Rectal smooth muscle tissue (tissue), 1 donor: Measurements from ENCODE around the gene SPPL2C.

ENCODE experiments used
- H3K27ac ChIP-seq: one replicate; pipeline ENCODE4 v1.7.0; 2013; ENCODE audit warnings: low read depth, low read length, inconsistent platforms
- H3K27me3 ChIP-seq: one replicate; pipeline ENCODE4 v1.7.0; 2013; ENCODE audit warnings: low read length; ENCODE audit not compliant: control insufficient read depth, insufficient read depth
- H3K36me3 ChIP-seq: one replicate; pipeline ENCODE4 v1.7.0; 2013; ENCODE audit warnings: low read length; ENCODE audit not compliant: control insufficient read depth, insufficient read depth
- H3K4me1 ChIP-seq: one replicate; pipeline ENCODE4 v1.7.0; 2013; ENCODE audit warnings: low read length; ENCODE audit not compliant: control insufficient read depth, insufficient read depth
- H3K4me3 ChIP-seq: one replicate; pipeline ENCODE4 v1.7.0; 2013; ENCODE audit warnings: low read length
- H3K9ac ChIP-seq: one replicate; pipeline ENCODE4 v1.7.0; 2013; ENCODE audit warnings: low read length

Gene SPPL2C

GRCh38 chr17:45876539-45876938 is 31.9 kb downstream of the SPPL2C start:
- Histone ChIP-seq H3K36me3 (no peaks in the 10 kb centered on the region), H3K4me3 (no peak overlapping the region), H3K9ac (no peak overlapping the region), H3K4me1 (no peaks in the 10 kb centered on the region), H3K27me3 (no peaks in the 10 kb centered on the region), H3K27ac (no peak overlapping the region)

GRCh38 chr17:45877467-45877866 is 32.8 kb downstream of the SPPL2C start:
- Histone ChIP-seq H3K36me3 (no peaks in the 10 kb centered on the region), H3K27ac (no peak overlapping the region), H3K4me3 (no peak overlapping the region)

GRCh38 chr17:45883063-45883462 is 38.4 kb downstream of the SPPL2C start:
- no peaks in the 10 kb centered on the region for H3K27me3 ChIP-seq
- H3K4me1 ChIP-seq = no peaks in the 10 kb centered on the region
- H3K9ac ChIP-seq = no peak overlapping the region
- no peaks in the 10 kb centered on the region for H3K36me3 ChIP-seq
- no peak overlapping the region for H3K27ac ChIP-seq
- no peak overlapping the region for H3K4me3 ChIP-seq

More at GRCh38 chr17:45877467-45877866, 32.8 kb downstream of the SPPL2C start:
- Histone ChIP-seq H3K9ac (no peak overlapping the region), H3K4me1 (no peaks in the 10 kb centered on the region), H3K27me3 (no peaks in the 10 kb centered on the region)

DNA sequence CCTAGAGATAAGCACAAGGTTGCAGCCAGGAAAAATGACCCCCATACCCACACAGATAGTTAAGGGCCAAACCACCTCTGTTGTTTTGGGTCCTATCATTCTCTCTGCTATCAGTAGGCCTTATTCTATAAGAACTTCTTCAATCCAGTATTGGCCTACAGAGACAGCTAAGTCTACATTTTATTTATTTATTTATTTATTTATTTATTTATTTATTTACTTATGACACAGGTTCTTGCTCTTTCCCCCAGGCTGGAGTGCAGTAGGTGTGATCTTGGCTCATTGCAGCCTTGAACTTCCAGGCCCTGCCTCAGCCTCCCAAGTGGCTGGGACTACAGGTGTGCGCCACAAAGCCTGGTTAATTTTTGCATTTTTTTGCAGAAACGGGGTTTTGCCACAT is 42.2 kb downstream of the SPPL2C start:
- Histone ChIP-seq H3K4me3 (no peak overlapping the region), H3K9ac (no peak overlapping the region), H3K4me1 (no peaks in the 10 kb centered on the region), H3K27me3 (no peaks in the 10 kb centered on the region), H3K27ac (no peak overlapping the region), H3K36me3 (no peaks in the 10 kb centered on the region)

DNA sequence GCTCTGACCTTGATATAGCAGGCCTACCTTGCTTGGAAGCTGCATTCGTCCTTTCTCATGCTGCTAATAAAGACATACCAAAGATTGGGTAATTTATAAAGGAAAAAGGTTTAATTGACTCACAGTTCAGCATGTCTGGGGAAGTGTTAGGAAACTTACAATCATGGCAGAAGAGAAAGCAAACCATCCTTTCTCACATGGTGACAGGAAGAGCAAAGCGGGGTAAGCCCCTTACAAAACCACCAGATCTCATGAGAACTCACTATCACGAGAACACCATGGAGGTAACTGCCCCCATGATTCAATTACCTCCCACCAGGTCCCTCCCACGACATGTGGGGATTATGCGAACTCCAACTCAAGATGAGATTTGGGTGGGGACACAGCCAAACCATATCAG is 43.7 kb downstream of the SPPL2C start:
- Histone ChIP-seq H3K27me3 (no peaks in the 10 kb centered on the region), H3K27ac (no peak overlapping the region), H3K9ac (no peak overlapping the region), H3K36me3 (no peaks in the 10 kb centered on the region), H3K4me1 (no peaks in the 10 kb centered on the region), H3K4me3 (no peak overlapping the region)

DNA sequence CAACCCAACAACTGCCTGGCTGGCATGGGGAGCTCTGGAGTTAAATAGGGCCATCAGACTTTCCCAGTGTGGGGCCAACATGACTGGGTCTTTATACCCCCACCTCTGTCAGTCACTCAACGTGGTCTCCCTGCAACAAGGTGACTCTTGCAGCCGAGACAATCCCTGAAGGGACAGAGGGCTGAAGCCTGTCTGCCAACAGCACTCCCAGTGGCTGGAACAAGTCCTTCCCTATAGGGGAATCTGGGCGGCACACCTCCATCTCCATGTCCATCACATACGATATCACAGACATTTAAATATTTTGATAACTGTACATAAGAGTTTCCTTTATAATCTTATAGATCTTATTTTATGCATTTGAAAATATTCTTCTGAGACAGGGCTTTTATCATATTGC is 44.9 kb downstream of the SPPL2C start:
- H3K4me1 ChIP-seq = no peaks in the 10 kb centered on the region
- H3K4me3 ChIP-seq = no peak overlapping the region
- no peaks in the 10 kb centered on the region for H3K27me3 ChIP-seq
- H3K36me3 ChIP-seq = no peaks in the 10 kb centered on the region
- H3K9ac ChIP-seq = no peak overlapping the region
- H3K27ac ChIP-seq = no peak overlapping the region

DNA sequence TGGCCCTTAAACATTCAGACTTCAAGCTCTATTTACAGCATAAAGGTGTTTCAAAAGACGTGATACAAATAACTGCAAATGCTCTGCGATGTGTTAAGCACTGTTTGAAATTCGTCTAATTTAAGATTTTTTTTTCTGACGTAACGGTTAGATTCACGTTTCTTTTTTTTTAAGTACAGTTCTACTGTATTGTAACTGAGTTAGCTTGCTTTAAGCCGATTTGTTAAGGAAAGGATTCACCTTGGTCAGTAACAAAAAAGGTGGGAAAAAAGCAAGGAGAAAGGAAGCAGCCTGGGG is 49.0 kb downstream of the SPPL2C start:
- Histone ChIP-seq H3K4me1 (peaks cover 2% of the 10 kb centered on the region), H3K27ac (peak overlapping the region; percentile 60), H3K4me3 (peak overlapping the region; percentile 81), H3K36me3 (no peaks in the 10 kb centered on the region), H3K27me3 (peaks cover under 1% of the 10 kb centered on the region), H3K9ac (peak overlapping the region; percentile 60)

- peak within 1 kb of the TSS; percentile 60 for H3K27ac ChIP-seq
- no peaks in the 10 kb centered on the region for H3K36me3 ChIP-seq
- H3K4me1 ChIP-seq = peaks cover 2% of the 10 kb centered on the region
- peak within 1 kb of the TSS; percentile 60 for H3K9ac ChIP-seq
- peaks cover 4% of the 10 kb centered on the region for H3K27me3 ChIP-seq
- peak within 1 kb of the TSS; percentile 81 for H3K4me3 ChIP-seq
These were observed 49.5 kb downstream of the SPPL2C start, which contains the start of gene MAPT for GRCh38 chr17:45894022-45894784. Gene MAPT, plus strand, starts transcription at chr17:45894554. Its CDS starts 67,784 bp downstream, at chr17:45962338.

- peaks cover 4% of the 10 kb centered on the region for H3K27me3 ChIP-seq
- no peaks in the 10 kb centered on the region for H3K36me3 ChIP-seq
- peak overlapping the region; percentile 81 for H3K4me3 ChIP-seq
- no peak overlapping the region for H3K9ac ChIP-seq
- H3K4me1 ChIP-seq = peaks cover 2% of the 10 kb centered on the region
- no peak overlapping the region for H3K27ac ChIP-seq
These were observed 50.8 kb downstream of the SPPL2C start for GRCh38 chr17:45895304-45895968.

DNA sequence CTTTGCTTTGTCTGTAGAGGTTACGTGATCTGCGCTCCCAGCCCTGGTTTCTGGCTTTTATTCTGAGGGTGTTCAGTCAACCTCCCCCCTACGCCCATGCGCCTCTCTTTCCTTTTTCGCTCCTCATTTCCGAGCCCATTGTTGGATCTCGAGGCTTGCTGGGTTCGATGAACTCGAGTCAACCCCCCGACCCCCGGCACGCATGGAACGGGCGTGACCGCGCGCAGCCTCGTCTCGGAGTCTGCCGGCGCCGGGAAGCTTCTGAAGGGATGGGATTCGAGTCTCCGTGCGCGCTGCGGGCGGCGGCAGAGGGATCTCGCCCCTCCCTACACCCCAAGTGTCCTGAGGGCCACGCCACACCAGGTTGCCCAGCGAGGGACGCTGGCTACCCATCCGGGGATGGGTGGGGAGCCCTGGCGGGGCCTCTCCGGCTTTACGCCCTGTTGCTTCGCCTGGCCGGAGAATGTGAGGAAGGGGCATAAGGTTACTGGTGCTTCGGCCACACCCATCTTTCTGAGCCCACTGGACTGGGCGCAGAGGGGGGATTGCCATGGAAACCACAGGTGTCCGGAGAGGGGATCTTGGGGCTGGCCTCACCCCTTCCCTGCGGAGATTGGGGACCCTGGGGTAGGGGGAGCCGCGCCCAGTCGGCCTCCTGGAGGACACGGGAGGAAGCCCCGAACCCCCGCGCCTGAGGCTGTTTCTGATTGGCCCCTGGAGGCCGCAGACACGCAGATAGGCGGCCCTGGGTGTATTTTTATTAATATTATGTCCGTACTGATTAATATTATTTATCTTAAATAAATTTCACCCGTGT is 51.5 kb downstream of the SPPL2C start:
- Histone ChIP-seq H3K27ac (no peak overlapping the region), H3K27me3 (peaks cover 4% of the 10 kb centered on the region), H3K4me3 (peak overlapping the region; percentile 81), H3K36me3 (no peaks in the 10 kb centered on the region), H3K9ac (no peak overlapping the region), H3K4me1 (peaks cover 2% of the 10 kb centered on the region)
